Fibroblast of pulmonary artery (primary cell): ENCODE results near the gene GSK3A.

Experiments used
- DNase-seq: peaks from one replicate; pipeline ENCODE4 v3.0.0-alpha.2; 2010; ENCODE audit warnings: low read depth
- H3K4me3 ChIP-seq: replicated peaks from 2 replicates; pipeline ENCODE4 v1.5.1; 2011; ENCODE audit warnings: low read depth, mild to moderate bottlenecking, control low read depth, low read length, moderate library complexity
- CTCF ChIP-seq: IDR thresholded peaks from 2 replicates; pipeline ENCODE4 v1.5.1; 2011; ENCODE audit warnings: mild to moderate bottlenecking, control low read depth, low read length, inconsistent platforms; ENCODE audit errors: missing control alignments

GSK3A gene

GRCh38 chr19:42219812-42220750 is 22.3 kb downstream of the GSK3A start, which contains the start of gene ZNF526:
Gene ZNF526, plus strand, starts transcription at chr19:42220312. Its CDS starts 4,092 bp downstream, at chr19:42224404.
- no peak for TF ChIP-seq CTCF
- H3K4me3 ChIP-seq = peak within 1 kb of the TSS; percentile 98
- peak; percentile 97 for DNase-seq

- H3K4me3 ChIP-seq = peak within 1 kb of the TSS; percentile 96
- no peak for TF ChIP-seq CTCF
- peak; percentile 97 for DNase-seq
Measured at GRCh38 chr19:42217520-42218437, 24.6 kb downstream of the GSK3A start, which contains the start of gene DEDD2. Gene DEDD2, minus strand, starts transcription at chr19:42217677. Its CDS starts 670 bp downstream, at chr19:42217007.

- H3K4me3 ChIP-seq = peak overlapping the region; percentile 96
- TF ChIP-seq CTCF = no peak
- DNase-seq = peak; percentile 24
Measured at GRCh38 chr19:42216653-42217519, 25.5 kb downstream of the GSK3A start.

GRCh38 chr19:42214810-42215485 is 27.5 kb downstream of the GSK3A start:
- H3K4me3 ChIP-seq = no peak overlapping the region

GRCh38 chr19:42212886-42213285 is 29.5 kb downstream of the GSK3A start:
- H3K4me3 ChIP-seq = no peak overlapping the region
- no peak for TF ChIP-seq CTCF
- DNase-seq = no peak

More at GRCh38 chr19:42214810-42215485, 27.5 kb downstream of the GSK3A start:
- no peak for TF ChIP-seq CTCF
- no peak for DNase-seq
